Tibial artery (tissue), 4 donors: ENCODE measurements around the gene LRP6.

Source experiments
- DNase-seq, 2 donors: peaks; one replicate each; pipeline ENCODE4 v3.0.0-alpha.2; 2019
- H3K27ac ChIP-seq, 2 donors: fragments of 200-600 bp; sonication (generic) in 1 of 2; 1 replicate in 1 of 2; 2 replicates in 1 of 2; pipeline ENCODE4 v1.5.1; 2018 to 2019; ENCODE audit warnings: mild to moderate bottlenecking in 1 of 2
- H3K27me3 ChIP-seq, 2 donors: fragments of 200-600 bp; sonication (generic) in 1 of 2; one replicate each; pipeline versions ENCODE4 v1.5.1 to v1.6.0; 2016 to 2019
- H3K36me3 ChIP-seq, 3 donors: fragments of 200-600 bp; sonication (generic) in 2 of 3; one replicate each; pipeline ENCODE4 v1.5.1; 2016 to 2019; ENCODE audit warnings: mild to moderate bottlenecking in 2 of 3
- H3K4me1 ChIP-seq, 4 donors: fragments of 200-600 bp; sonication (generic) in 2 of 4; 1 replicate in 3 of 4; 2 replicates in 1 of 4; pipeline ENCODE4 v1.5.1; 2016 to 2019
- H3K4me3 ChIP-seq, 2 donors: fragments of 200-600 bp; sonication (generic) in 1 of 2; 1 replicate in 1 of 2; 2 replicates in 1 of 2; pipeline ENCODE4 v1.5.1; 2018 to 2019; ENCODE audit warnings: mild to moderate bottlenecking in 2 of 2
- H3K9me3 ChIP-seq, 3 donors: fragments of 200-600 bp; sonication (generic) in 1 of 3; one replicate each; pipeline ENCODE4 v1.5.1; 2016 to 2019
- intact Hi-C: fragments of 100-400 bp; cut with DNase I; formaldehyde crosslinking; loops from one replicate; pipeline ENCODE4 v1.15.0; 2023; ENCODE audit warnings: low total_unique reads
- TF ChIP-seq, protein P1 (sequence below), 2 experiments: fragments of 200-600 bp in 1 of 2; fragments of 450-650 bp in 1 of 2; IDR thresholded peaks; one replicate each; pipeline ENCODE4 v1.5.1; 2017 to 2019; ENCODE audit warnings: antibody characterized with exemption in 2 of 2, mild to moderate bottlenecking in 1 of 2, moderate library complexity in 1 of 2

Gene LRP6

GRCh38 chr12:12201274-12201758, 65.5 kb downstream of the LRP6 start:
- no peak overlapping the region for H3K4me3 ChIP-seq
- intact Hi-C loops = no loop called here
- TF ChIP-seq, protein P1, sequence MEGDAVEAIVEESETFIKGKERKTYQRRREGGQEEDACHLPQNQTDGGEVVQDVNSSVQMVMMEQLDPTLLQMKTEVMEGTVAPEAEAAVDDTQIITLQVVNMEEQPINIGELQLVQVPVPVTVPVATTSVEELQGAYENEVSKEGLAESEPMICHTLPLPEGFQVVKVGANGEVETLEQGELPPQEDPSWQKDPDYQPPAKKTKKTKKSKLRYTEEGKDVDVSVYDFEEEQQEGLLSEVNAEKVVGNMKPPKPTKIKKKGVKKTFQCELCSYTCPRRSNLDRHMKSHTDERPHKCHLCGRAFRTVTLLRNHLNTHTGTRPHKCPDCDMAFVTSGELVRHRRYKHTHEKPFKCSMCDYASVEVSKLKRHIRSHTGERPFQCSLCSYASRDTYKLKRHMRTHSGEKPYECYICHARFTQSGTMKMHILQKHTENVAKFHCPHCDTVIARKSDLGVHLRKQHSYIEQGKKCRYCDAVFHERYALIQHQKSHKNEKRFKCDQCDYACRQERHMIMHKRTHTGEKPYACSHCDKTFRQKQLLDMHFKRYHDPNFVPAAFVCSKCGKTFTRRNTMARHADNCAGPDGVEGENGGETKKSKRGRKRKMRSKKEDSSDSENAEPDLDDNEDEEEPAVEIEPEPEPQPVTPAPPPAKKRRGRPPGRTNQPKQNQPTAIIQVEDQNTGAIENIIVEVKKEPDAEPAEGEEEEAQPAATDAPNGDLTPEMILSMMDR (IDR thresholded peaks at IDR 0.05) = no peak
- no peaks in the 10 kb centered on the region for H3K27me3 ChIP-seq
- H3K4me1 ChIP-seq = no peaks in the 10 kb centered on the region
- no peak overlapping the region for H3K27ac ChIP-seq
- DNase-seq = no peak
- no peaks in the 10 kb centered on the region for H3K9me3 ChIP-seq
- H3K36me3 ChIP-seq = peaks cover 5 to 19% (median 7%) of the 10 kb centered on the region in 3 donors

DNA sequence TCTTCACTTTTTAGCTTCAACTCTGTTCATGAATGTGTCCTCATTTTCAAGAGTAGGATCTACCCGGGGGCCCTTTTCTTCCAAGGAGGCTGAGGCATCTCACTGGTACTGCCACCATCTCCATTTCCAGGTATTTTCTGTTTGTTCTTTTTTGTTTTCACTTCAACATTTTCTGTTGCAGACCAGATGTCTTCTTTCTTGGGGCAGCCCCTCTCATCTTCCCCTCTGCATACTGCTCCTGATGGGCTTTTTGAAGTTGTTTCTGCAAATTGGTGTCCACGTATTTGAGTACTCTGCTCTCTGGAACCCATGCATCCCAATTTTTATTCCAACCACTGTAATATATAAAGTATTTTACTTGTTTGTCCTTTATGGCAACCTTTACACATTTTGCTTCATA, 66.5 kb downstream of the LRP6 start:
- TF ChIP-seq, protein P1 (IDR thresholded peaks at IDR 0.05) = no peak
- DNase-seq = no peak
- Histone ChIP-seq H3K27ac (no peak overlapping the region), H3K4me1 (no peaks in the 10 kb centered on the region), H3K4me3 (no peak overlapping the region), H3K27me3 (no peaks in the 10 kb centered on the region), H3K36me3 (peaks cover 5 to 19% (median 7%) of the 10 kb centered on the region in 3 donors), H3K9me3 (no peaks in the 10 kb centered on the region)
- intact Hi-C loops = no loop called here

DNA sequence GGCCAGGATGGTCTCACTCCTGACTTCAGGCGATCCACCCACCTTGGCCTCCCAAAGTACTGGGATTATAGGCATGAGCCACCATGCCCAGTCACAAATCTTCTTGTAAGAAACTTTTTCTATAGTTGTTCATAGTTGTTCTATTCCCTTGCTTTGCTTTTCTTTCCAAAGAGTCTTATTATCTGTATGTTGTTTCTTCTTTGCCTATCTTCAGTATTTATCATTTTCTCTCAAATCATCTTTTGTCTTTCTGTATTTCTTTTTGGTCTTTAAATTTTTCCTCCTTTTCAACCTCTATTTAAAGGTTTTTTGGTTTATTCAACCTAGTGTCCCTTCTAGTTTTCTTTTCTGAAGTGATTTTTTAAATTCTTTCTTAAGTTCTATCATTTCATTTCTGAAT, 68.7 kb downstream of the LRP6 start:
- Histone ChIP-seq H3K9me3 (peaks cover 0 to 3% (median 0%) of the 10 kb centered on the region in 3 donors), H3K36me3 (peaks cover 5 to 19% (median 7%) of the 10 kb centered on the region in 3 donors), H3K4me3 (no peak overlapping the region), H3K27ac (no peak overlapping the region), H3K4me1 (no peaks in the 10 kb centered on the region), H3K27me3 (no peaks in the 10 kb centered on the region)
- TF ChIP-seq, protein P1 (IDR thresholded peaks at IDR 0.05) = no peak
- no peak for DNase-seq
- intact Hi-C loops = no loop called here

DNA sequence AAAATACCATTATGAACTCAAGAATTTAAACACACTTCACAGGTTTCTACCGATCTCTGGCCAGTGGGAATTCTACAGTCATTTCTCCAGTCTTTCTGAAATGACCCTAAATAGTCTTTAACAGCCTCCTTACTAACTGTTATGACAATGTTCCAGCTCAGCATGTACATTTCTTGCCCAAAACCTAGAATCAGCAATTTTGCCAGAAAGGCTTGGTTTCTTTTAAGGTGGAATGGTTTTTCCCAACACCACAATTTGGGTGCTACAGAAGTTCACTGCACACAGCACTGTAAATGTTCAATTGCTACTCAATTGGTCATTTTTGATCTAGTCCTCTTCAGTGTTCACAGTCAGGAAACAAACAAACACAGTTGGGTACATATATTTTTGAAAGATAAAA, 69.7 kb downstream of the LRP6 start:
- H3K4me3 ChIP-seq = no peak overlapping the region
- H3K36me3 ChIP-seq = peaks cover 5 to 12% (median 7%) of the 10 kb centered on the region in 3 donors
- no peak overlapping the region for H3K27ac ChIP-seq
- H3K4me1 ChIP-seq = no peaks in the 10 kb centered on the region
- intact Hi-C loops = no loop called here
- H3K9me3 ChIP-seq = peaks cover 0 to 3% (median 0%) of the 10 kb centered on the region in 3 donors
- H3K27me3 ChIP-seq = no peaks in the 10 kb centered on the region
- TF ChIP-seq, protein P1 (IDR thresholded peaks at IDR 0.05) = no peak
- DNase-seq = no peak

GRCh38 chr12:12195516-12195915, 71.3 kb downstream of the LRP6 start:
- Histone ChIP-seq H3K36me3 (peaks cover 5 to 9% (median 7%) of the 10 kb centered on the region in 3 donors), H3K4me1 (peaks cover 0 to 4% (median 0%) of the 10 kb centered on the region in 4 donors), H3K9me3 (peaks cover 0 to 3% (median 0%) of the 10 kb centered on the region in 3 donors), H3K4me3 (no peak overlapping the region), H3K27me3 (no peaks in the 10 kb centered on the region), H3K27ac (no peak overlapping the region)
- DNase-seq = no peak
- intact Hi-C loops = no loop called here
- TF ChIP-seq, protein P1 (IDR thresholded peaks at IDR 0.05) = no peak

DNA sequence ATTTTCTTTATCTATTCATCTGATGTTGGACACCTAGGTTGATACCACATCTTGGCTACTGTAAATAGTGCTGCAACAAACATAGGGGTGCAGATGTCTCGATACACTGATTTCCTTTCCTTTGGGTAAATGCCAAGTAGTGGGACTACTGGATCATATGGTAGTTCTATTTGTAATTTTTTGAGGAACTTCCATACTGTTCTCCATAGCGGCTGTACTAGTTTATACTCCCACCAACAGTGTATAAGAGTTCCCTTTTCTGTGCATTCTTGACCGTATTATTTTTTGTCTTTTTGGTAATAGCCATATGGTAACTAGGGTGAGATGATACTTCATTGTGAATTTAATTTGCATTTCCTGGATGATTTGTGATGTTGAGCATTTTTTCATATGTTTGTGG, 71.8 kb downstream of the LRP6 start:
- Histone ChIP-seq H3K4me3 (no peak overlapping the region), H3K27me3 (no peaks in the 10 kb centered on the region), H3K36me3 (peaks cover 3 to 9% (median 5%) of the 10 kb centered on the region in 3 donors), H3K9me3 (peaks cover 0 to 3% (median 0%) of the 10 kb centered on the region in 3 donors), H3K27ac (no peak overlapping the region), H3K4me1 (peaks cover 0 to 6% (median 0%) of the 10 kb centered on the region in 4 donors)
- TF ChIP-seq, protein P1 (IDR thresholded peaks at IDR 0.05) = no peak
- intact Hi-C loops = no loop called here
- DNase-seq = no peak
